K562 (cell line): Measurements from ENCODE around the gene CD37.

Experiments used
- EP300 ChIP-seq: IDR thresholded peaks from 2 replicates; pipeline ENCODE4 v1.6.1; 2012; ENCODE audit warnings: low read length, improper control_type of control experiment
- IRF9 ChIP-seq: fragments of 450-650 bp; IDR thresholded peaks from 2 replicates; pipeline ENCODE4 v1.6.1; 2016; ENCODE audit warnings: missing biosample characterization, missing genetic modification characterization
- KDM1A ChIP-seq, 2 experiments: fragments of 450-650 bp; IDR thresholded peaks; 2 replicates each; pipeline ENCODE4 v1.6.1; 2016; ENCODE audit warnings: mild to moderate bottlenecking in 2 of 2
- KDM4B ChIP-seq, 2 experiments: fragments of 450-650 bp in 1 of 2; sonication (generic) in 1 of 2; IDR thresholded peaks; 2 replicates each; pipeline ENCODE4 v1.6.1; 2016 to 2017; ENCODE audit warnings: borderline replicate concordance in 2 of 2, antibody characterized with exemption in 1 of 2, low read depth in 1 of 2, mild to moderate bottlenecking in 1 of 2
- MAFK ChIP-seq: IDR thresholded peaks from 2 replicates; pipeline ENCODE4 v1.6.1; 2011; ENCODE audit warnings: low read length, improper control_type of control experiment
- ZBTB12 ChIP-seq: fragments of 250-450 bp; sonication (Bioruptor Pico); IDR thresholded peaks from 2 replicates; pipeline ENCODE4 v1.4.0; 2020

GRCh38 chr19:49315111-49315510 is 20.1 kb upstream of the CD37 start:
- TF ChIP-seq MAFK (no peak), ZBTB12 (CRISPR knock-in tag) (no peak), KDM4B (IDR thresholded peaks at IDR 0.05; ENCODE audit: borderline replicate concordance in 2 of 2, low read depth in 1 of 2) (no peak), KDM1A (IDR thresholded peaks at IDR 0.05) (no peak), IRF9 (tag) (no peak), EP300 (no peak)
